ENCODE results near the gene TES. TPM values are rescaled to one million over a fixed set of nuclear protein-coding genes. Genes with fewer than 3 reads are reported as not detected.
A peak's percentile ranks its signal among the peaks of the same experiment; 100 is the strongest.

The TES gene
- total and polyA plus RNA-seq, 12 donors, result 9.4 to 38.5 (median 16.9) TPM

DNA sequence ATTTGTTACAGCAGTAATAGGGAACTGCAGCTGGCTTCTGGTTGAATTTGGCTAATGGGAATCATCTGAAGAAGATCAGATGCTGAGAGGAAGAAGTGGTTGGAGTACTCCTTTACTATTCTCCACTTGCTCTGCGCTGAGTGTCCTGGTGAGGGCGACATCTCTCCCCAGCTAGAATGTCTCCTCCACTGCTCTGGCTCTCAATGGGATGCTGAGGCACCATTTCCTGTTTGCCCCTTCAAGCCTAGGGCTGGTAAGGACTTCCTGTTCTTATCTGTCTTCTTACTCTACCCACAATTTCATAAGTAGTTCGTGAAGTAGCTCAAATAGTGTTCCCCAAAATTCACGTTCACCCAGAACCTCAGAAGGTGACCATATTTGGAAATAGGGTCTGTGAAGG lies 43.2 kb upstream of the TES start:
- no peak overlapping the region for H3K27ac ChIP-seq
- TF ChIP-seq, protein P1, sequence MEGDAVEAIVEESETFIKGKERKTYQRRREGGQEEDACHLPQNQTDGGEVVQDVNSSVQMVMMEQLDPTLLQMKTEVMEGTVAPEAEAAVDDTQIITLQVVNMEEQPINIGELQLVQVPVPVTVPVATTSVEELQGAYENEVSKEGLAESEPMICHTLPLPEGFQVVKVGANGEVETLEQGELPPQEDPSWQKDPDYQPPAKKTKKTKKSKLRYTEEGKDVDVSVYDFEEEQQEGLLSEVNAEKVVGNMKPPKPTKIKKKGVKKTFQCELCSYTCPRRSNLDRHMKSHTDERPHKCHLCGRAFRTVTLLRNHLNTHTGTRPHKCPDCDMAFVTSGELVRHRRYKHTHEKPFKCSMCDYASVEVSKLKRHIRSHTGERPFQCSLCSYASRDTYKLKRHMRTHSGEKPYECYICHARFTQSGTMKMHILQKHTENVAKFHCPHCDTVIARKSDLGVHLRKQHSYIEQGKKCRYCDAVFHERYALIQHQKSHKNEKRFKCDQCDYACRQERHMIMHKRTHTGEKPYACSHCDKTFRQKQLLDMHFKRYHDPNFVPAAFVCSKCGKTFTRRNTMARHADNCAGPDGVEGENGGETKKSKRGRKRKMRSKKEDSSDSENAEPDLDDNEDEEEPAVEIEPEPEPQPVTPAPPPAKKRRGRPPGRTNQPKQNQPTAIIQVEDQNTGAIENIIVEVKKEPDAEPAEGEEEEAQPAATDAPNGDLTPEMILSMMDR (IDR thresholded peaks at IDR 0.05), result peak in 1 of 9 donors; percentile 26
- intact Hi-C loops (cut with DNase I), result loop anchor here in 1 of 10 donors (5.0 kb wide), 1 partner anchor 640 kb away; no protein-coding TSS in a partner anchor
- no peak overlapping the region for H3K4me3 ChIP-seq
- DNase-seq (no peak), ATAC-seq (no peak)
- H3K36me3 ChIP-seq, result no peaks in the 10 kb centered on the region
- 73 to 91% methylated on average over 4 of the region's 4 CpGs for WGBS, 2 donors
- H3K9me3 ChIP-seq, result no peaks in the 10 kb centered on the region
- peaks cover 0 to 6% (median 0%) of the 10 kb centered on the region in 7 donors for H3K27me3 ChIP-seq
- H3K4me1 ChIP-seq, result peaks cover 0 to 26% (median 0%) of the 10 kb centered on the region in 9 donors

DNA sequence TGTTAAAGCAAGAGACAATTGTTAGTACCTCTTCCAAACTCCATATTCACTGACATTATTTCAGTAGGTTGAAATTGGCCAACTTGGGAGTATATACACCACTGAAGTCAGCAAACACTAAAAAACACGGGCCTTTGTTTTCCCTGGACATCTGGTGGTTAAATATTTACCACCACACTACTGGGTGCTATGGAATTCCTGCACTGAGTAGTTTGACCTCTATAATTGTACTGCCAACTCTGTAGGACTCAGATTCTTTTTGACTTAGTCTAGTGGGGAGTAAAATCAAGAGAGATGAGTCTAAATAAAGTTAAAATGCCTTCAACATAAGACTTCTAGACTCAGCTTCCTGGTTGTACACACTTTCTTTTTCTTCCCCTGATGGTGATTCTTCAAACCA lies 41.3 kb upstream of the TES start:
- no peaks in the 10 kb centered on the region for H3K9me3 ChIP-seq
- peaks cover 0 to 6% (median 0%) of the 10 kb centered on the region in 7 donors for H3K27me3 ChIP-seq
- TF ChIP-seq, protein P1 (IDR thresholded peaks at IDR 0.05), result no peak
- no peak overlapping the region for H3K4me3 ChIP-seq
- 53 to 62% methylated on average over 1 of the region's 1 CpG for WGBS, 2 donors
- peaks cover 0 to 26% (median 0%) of the 10 kb centered on the region in 9 donors for H3K4me1 ChIP-seq
- intact Hi-C loops (cut with DNase I), result loop anchor here in 1 of 10 donors (5.0 kb wide), 1 partner anchor 638 kb away; no protein-coding TSS in a partner anchor
- H3K27ac ChIP-seq, result no peak overlapping the region
- H3K36me3 ChIP-seq, result no peaks in the 10 kb centered on the region
- no peak for ATAC-seq
- DNase-seq, result no peak

DNA sequence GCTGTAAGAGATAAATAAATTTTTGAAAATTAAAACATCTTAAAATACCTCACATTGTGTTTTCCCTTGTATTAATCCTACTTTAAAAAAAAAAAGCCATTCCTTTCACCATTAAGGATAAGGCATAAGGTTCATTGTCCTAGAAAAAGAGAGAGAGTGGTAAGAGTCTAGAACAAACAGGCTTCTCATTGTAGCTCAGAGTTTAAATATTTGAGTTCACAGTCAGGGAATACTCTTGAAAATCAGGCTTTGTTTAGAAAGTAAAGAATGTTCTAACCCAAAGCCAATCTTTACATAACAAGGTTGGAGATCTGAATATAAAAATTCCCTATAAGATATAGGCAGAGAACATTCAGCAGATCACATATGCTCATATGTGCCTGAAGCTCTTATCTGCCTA lies 40.2 kb upstream of the TES start:
- TF ChIP-seq, protein P1 (IDR thresholded peaks at IDR 0.05), result no peak
- Histone ChIP-seq H3K27me3 (no peaks in the 10 kb centered on the region), H3K9me3 (peaks cover 0 to 6% (median 0%) of the 10 kb centered on the region in 11 donors), H3K4me1 (peaks cover 0 to 20% (median 0%) of the 10 kb centered on the region in 9 donors), H3K36me3 (no peaks in the 10 kb centered on the region), H3K4me3 (no peak overlapping the region), H3K27ac (no peak overlapping the region)
- intact Hi-C loops (cut with DNase I), result loop anchor here in 7 of 10 donors (5.0 to 10.0 kb wide), 6 partner anchors 422 to 645 kb away; no protein-coding TSS in a partner anchor
- DNase-seq, result no peak
- ATAC-seq, result no peak

DNA sequence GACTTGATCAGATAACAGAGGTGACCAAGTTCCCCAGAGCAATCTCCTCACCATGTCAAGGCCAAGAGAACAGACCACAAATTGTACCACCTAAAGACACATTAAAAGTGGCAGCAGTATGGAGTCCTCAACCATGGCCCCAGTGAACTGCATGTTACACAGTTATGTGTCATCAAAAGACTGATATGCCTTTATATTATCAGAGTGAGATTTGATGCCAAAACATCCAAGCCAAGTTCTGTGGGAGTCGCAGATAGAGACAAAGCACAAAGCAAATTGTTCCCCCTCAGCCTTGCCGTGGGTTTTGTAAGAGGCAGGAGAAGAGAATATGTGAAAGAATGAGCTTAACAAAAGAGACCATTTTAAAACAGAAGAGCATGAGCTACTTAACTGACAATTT lies 39.2 kb upstream of the TES start:
- Histone ChIP-seq H3K27me3 (no peaks in the 10 kb centered on the region), H3K4me3 (no peak overlapping the region), H3K9me3 (peaks cover 0 to 10% (median 0%) of the 10 kb centered on the region in 11 donors), H3K36me3 (no peaks in the 10 kb centered on the region), H3K27ac (no peak overlapping the region), H3K4me1 (peaks cover 0 to 12% (median 0%) of the 10 kb centered on the region in 9 donors)
- DNase-seq (no peak), ATAC-seq (no peak)
- WGBS, 2 donors, result 7 to 13% methylated on average over 2 of the region's 2 CpGs
- TF ChIP-seq, protein P1 (IDR thresholded peaks at IDR 0.05), result no peak
- intact Hi-C loops (cut with DNase I), result loop anchor here in 7 of 10 donors (5.0 to 10.0 kb wide), 6 partner anchors 421 to 644 kb away; no protein-coding TSS in a partner anchor
